Stimulated activated CD4-positive, alpha-beta T cell treated with anti-CD3 and anti-CD28 coated beads, Interleukin-15, amount 100 ng/mL, for 48 hours (primary cell): ENCODE measurements around the gene DNMBP.
"Not testable (repeated sequence)": the region's sequence is repeated elsewhere in the genome, so short reads cannot be mapped to it uniquely, and the experiment has no call there.

Experiments used
- DNase-seq, 2 donors: peaks; one replicate each; pipeline ENCODE4 v3.0.0-alpha.2; 2020; ENCODE audit warnings: low read depth in 2 of 2

DNMBP gene

GRCh38 chr10:99958302-99958701 is 51.4 kb downstream of the DNMBP start:
- no peak for DNase-seq

- not testable (repeated sequence) for DNase-seq
Measured at GRCh38 chr10:99953510-99953909, 56.2 kb downstream of the DNMBP start.

- no peak for DNase-seq
Measured at GRCh38 chr10:99952799-99953198, 56.9 kb downstream of the DNMBP start.

- not testable (repeated sequence) for DNase-seq
Measured at GRCh38 chr10:99946051-99946450, 63.7 kb downstream of the DNMBP start.

GRCh38 chr10:99945263-99945662 is 64.5 kb downstream of the DNMBP start:
- no peak for DNase-seq

- DNase-seq, result no peak
Measured at GRCh38 chr10:99944860-99945259, 64.9 kb downstream of the DNMBP start.

GRCh38 chr10:99943908-99944307 is 65.8 kb downstream of the DNMBP start:
- no peak for DNase-seq

GRCh38 chr10:99941942-99942820 is 67.6 kb downstream of the DNMBP start:
- DNase-seq, result no peak

GRCh38 chr10:99938563-99938962 is 71.2 kb downstream of the DNMBP start:
- DNase-seq, result no peak

- no peak for DNase-seq
Measured at GRCh38 chr10:99937630-99938029, 72.1 kb downstream of the DNMBP start.

GRCh38 chr10:99932203-99932957 is 77.4 kb downstream of the DNMBP start:
- not testable (repeated sequence) for DNase-seq

GRCh38 chr10:99930731-99931550 is 78.8 kb downstream of the DNMBP start:
- no peak for DNase-seq

GRCh38 chr10:99929360-99929759 is 80.4 kb downstream of the DNMBP start:
- no peak for DNase-seq

GRCh38 chr10:99927721-99928280 is 81.9 kb downstream of the DNMBP start:
- no peak for DNase-seq

- DNase-seq, result no peak
Measured at GRCh38 chr10:99926925-99927720, 82.6 kb downstream of the DNMBP start.

- DNase-seq, result no peak
Measured at GRCh38 chr10:99924451-99925255, 85.1 kb downstream of the DNMBP start.

- DNase-seq, result no peak
Measured at GRCh38 chr10:99921948-99922347, 87.8 kb downstream of the DNMBP start.

GRCh38 chr10:99920901-99921300 is 88.8 kb downstream of the DNMBP start:
- no peak for DNase-seq

- no peak for DNase-seq
Measured at GRCh38 chr10:99920486-99920885, 89.3 kb downstream of the DNMBP start.
